Stimulated activated CD4-positive, alpha-beta T cell treated with anti-CD3 and anti-CD28 coated beads, TNF-alpha, amount 100 ng/mL, for 48 hours (primary cell): ENCODE data around the gene TMEM123.

ENCODE experiments used
- DNase-seq, 3 donors: peaks; one replicate each; pipeline ENCODE4 v3.0.0-alpha.2; 2020; ENCODE audit warnings: low read depth in 3 of 3

TMEM123 gene

GRCh38 chr11:102452461-102453301 is at the start of gene TMEM123:
Gene TMEM123, minus strand, starts transcription at chr11:102452765. Its CDS starts 142 bp downstream, at chr11:102452623.
- DNase-seq: peak; percentile 76 to 88 (median 78)

- DNase-seq: no peak
Observed at GRCh38 chr11:102500829-102501228, 48.3 kb upstream of the TMEM123 start.

GRCh38 chr11:102499931-102500330 is 47.4 kb upstream of the TMEM123 start:
- DNase-seq: no peak

- no peak for DNase-seq
Observed at GRCh38 chr11:102499151-102499550, 46.6 kb upstream of the TMEM123 start.

- DNase-seq: no peak
Observed at GRCh38 chr11:102497061-102497460, 44.5 kb upstream of the TMEM123 start.

GRCh38 chr11:102495161-102496042 is 42.8 kb upstream of the TMEM123 start:
- DNase-seq: peak in 1 of 3 donors; percentile 33

- no peak for DNase-seq
Observed at GRCh38 chr11:102494216-102494615, 41.7 kb upstream of the TMEM123 start.

- DNase-seq: no peak
Observed at GRCh38 chr11:102493524-102493923, 41.0 kb upstream of the TMEM123 start.

- no peak for DNase-seq
Observed at GRCh38 chr11:102491969-102492368, 39.4 kb upstream of the TMEM123 start.

GRCh38 chr11:102489186-102490145 is 36.9 kb upstream of the TMEM123 start:
- DNase-seq: no peak

- DNase-seq: no peak
Observed at GRCh38 chr11:102488208-102488607, 35.6 kb upstream of the TMEM123 start.

- no peak for DNase-seq
Observed at GRCh38 chr11:102487214-102487613, 34.6 kb upstream of the TMEM123 start.

- DNase-seq: no peak
Observed at GRCh38 chr11:102486584-102486983, 34.0 kb upstream of the TMEM123 start.

GRCh38 chr11:102485095-102485722 is 32.6 kb upstream of the TMEM123 start:
- DNase-seq: no peak

- DNase-seq: no peak
Observed at GRCh38 chr11:102482433-102482832, 29.9 kb upstream of the TMEM123 start.

GRCh38 chr11:102479733-102480132 is 27.2 kb upstream of the TMEM123 start:
- DNase-seq: no peak

- DNase-seq: no peak
Observed at GRCh38 chr11:102478673-102479299, 26.2 kb upstream of the TMEM123 start.

GRCh38 chr11:102476812-102477211 is 24.2 kb upstream of the TMEM123 start:
- peak in 1 of 3 donors; percentile 33 for DNase-seq

GRCh38 chr11:102476069-102476468 is 23.5 kb upstream of the TMEM123 start:
- no peak for DNase-seq

- no peak for DNase-seq
Observed at GRCh38 chr11:102473543-102473942, 21.0 kb upstream of the TMEM123 start.
